ENCODE results near the gene FOXN1.

FOXN1 gene

GRCh38 chr17:28500712-28501379 is 5.3 kb upstream of the FOXN1 start:
- Histone ChIP-seq H3K4me1 (no peaks in the 10 kb centered on the region), H3K27me3 (ENCODE audit: low read depth) (peaks cover 14% of the 10 kb centered on the region), H3K4me3 (no peak overlapping the region), H3K36me3 (replicated peaks) (no peaks in the 10 kb centered on the region), H3K9me3 (no peaks in the 10 kb centered on the region)
- in situ Hi-C loops (cut with MboI; ENCODE audit: low sequenced_read_pairs), result no loop called here
- DNase-seq (ENCODE audit: low spot score in 2 of 2), result no peak

GRCh38 chr17:28501421-28502284 is 4.5 kb upstream of the FOXN1 start:
- in situ Hi-C loops (cut with MboI; ENCODE audit: low sequenced_read_pairs), result no loop called here
- Histone ChIP-seq H3K9me3 (no peaks in the 10 kb centered on the region), H3K4me3 (no peak overlapping the region), H3K4me1 (no peaks in the 10 kb centered on the region), H3K27me3 (ENCODE audit: low read depth) (peaks cover 14% of the 10 kb centered on the region), H3K36me3 (replicated peaks) (no peaks in the 10 kb centered on the region)
- no peak for DNase-seq (ENCODE audit: low spot score in 2 of 2)

- Histone ChIP-seq H3K27me3 (ENCODE audit: low read depth) (peaks cover 22% of the 10 kb centered on the region), H3K4me1 (no peaks in the 10 kb centered on the region), H3K4me3 (no peak overlapping the region), H3K9me3 (no peaks in the 10 kb centered on the region), H3K36me3 (replicated peaks) (no peaks in the 10 kb centered on the region)
- DNase-seq (ENCODE audit: low spot score in 2 of 2), result no peak
- in situ Hi-C loops (cut with MboI; ENCODE audit: low sequenced_read_pairs), result no loop called here
Measured at GRCh38 chr17:28503420-28503819, 2.7 kb upstream of the FOXN1 start.

- H3K9me3 ChIP-seq, result no peaks in the 10 kb centered on the region
- no peak overlapping the region for H3K4me3 ChIP-seq
- in situ Hi-C loops (cut with MboI; ENCODE audit: low sequenced_read_pairs), result no loop called here
- peaks cover 34% of the 10 kb centered on the region for H3K27me3 ChIP-seq (ENCODE audit: low read depth)
- H3K36me3 ChIP-seq (replicated peaks), result no peaks in the 10 kb centered on the region
- H3K4me1 ChIP-seq, result no peaks in the 10 kb centered on the region
- DNase-seq (ENCODE audit: low spot score in 2 of 2), result no peak
Measured at GRCh38 chr17:28506763-28507487, 777 bp downstream of the FOXN1 start.

- peaks cover 30% of the 10 kb centered on the region for H3K27me3 ChIP-seq (ENCODE audit: low read depth)
- DNase-seq (ENCODE audit: low spot score in 2 of 2), result no peak
Measured at GRCh38 chr17:28507567-28508203, 1.5 kb downstream of the FOXN1 start.

GRCh38 chr17:28508211-28508724 is 2.1 kb downstream of the FOXN1 start:
- no peak overlapping the region for H3K4me3 ChIP-seq
- H3K4me1 ChIP-seq, result no peaks in the 10 kb centered on the region
- H3K36me3 ChIP-seq (replicated peaks), result no peaks in the 10 kb centered on the region
- in situ Hi-C loops (cut with MboI; ENCODE audit: low sequenced_read_pairs), result no loop called here
- peaks cover 30% of the 10 kb centered on the region for H3K27me3 ChIP-seq (ENCODE audit: low read depth)
- no peak for DNase-seq (ENCODE audit: low spot score in 2 of 2)
- no peaks in the 10 kb centered on the region for H3K9me3 ChIP-seq

More at GRCh38 chr17:28507567-28508203, 1.5 kb downstream of the FOXN1 start:
- Histone ChIP-seq H3K4me3 (no peak overlapping the region), H3K4me1 (no peaks in the 10 kb centered on the region), H3K9me3 (no peaks in the 10 kb centered on the region), H3K36me3 (replicated peaks) (no peaks in the 10 kb centered on the region)
- in situ Hi-C loops (cut with MboI; ENCODE audit: low sequenced_read_pairs), result no loop called here

GRCh38 chr17:28509789-28510188 is 3.6 kb downstream of the FOXN1 start:
- no peaks in the 10 kb centered on the region for H3K36me3 ChIP-seq (replicated peaks)
- DNase-seq (ENCODE audit: low spot score in 2 of 2), result no peak

GRCh38 chr17:28511858-28512461 is 5.8 kb downstream of the FOXN1 start:
- in situ Hi-C loops (cut with MboI; ENCODE audit: low sequenced_read_pairs), result loop anchor here (10.0 kb wide), 1 partner anchor 63 kb away; the partner anchor contains the start of genes ALDOC and PIGS
- peaks cover 31% of the 10 kb centered on the region for H3K27me3 ChIP-seq (ENCODE audit: low read depth)
- DNase-seq (ENCODE audit: low spot score in 2 of 2), result no peak
- no peaks in the 10 kb centered on the region for H3K36me3 ChIP-seq (replicated peaks)
- H3K4me1 ChIP-seq, result no peaks in the 10 kb centered on the region
- H3K9me3 ChIP-seq, result no peaks in the 10 kb centered on the region
- H3K4me3 ChIP-seq, result no peak overlapping the region

More at GRCh38 chr17:28509789-28510188, 3.6 kb downstream of the FOXN1 start:
- Histone ChIP-seq H3K27me3 (ENCODE audit: low read depth) (peaks cover 34% of the 10 kb centered on the region), H3K4me1 (no peaks in the 10 kb centered on the region), H3K9me3 (no peaks in the 10 kb centered on the region), H3K4me3 (no peak overlapping the region)
- in situ Hi-C loops (cut with MboI; ENCODE audit: low sequenced_read_pairs), result loop anchor here (10.0 kb wide), 1 partner anchor 65 kb away; the partner anchor contains the start of genes ALDOC and PIGS

GRCh38 chr17:28513476-28513875 is 7.3 kb downstream of the FOXN1 start:
- no peak overlapping the region for H3K4me3 ChIP-seq
- no peaks in the 10 kb centered on the region for H3K9me3 ChIP-seq
- H3K27me3 ChIP-seq (ENCODE audit: low read depth), result peaks cover 29% of the 10 kb centered on the region
- no peaks in the 10 kb centered on the region for H3K36me3 ChIP-seq (replicated peaks)
- in situ Hi-C loops (cut with MboI; ENCODE audit: low sequenced_read_pairs), result loop anchor here (10.0 kb wide), 1 partner anchor 61 kb away; the partner anchor contains the start of genes ALDOC and PIGS
- no peak for DNase-seq (ENCODE audit: low spot score in 2 of 2)
- no peaks in the 10 kb centered on the region for H3K4me1 ChIP-seq

GRCh38 chr17:28514561-28515002 is 8.4 kb downstream of the FOXN1 start:
- H3K27me3 ChIP-seq (ENCODE audit: low read depth), result peaks cover 28% of the 10 kb centered on the region
- no peaks in the 10 kb centered on the region for H3K4me1 ChIP-seq
- H3K9me3 ChIP-seq, result no peaks in the 10 kb centered on the region
- no peaks in the 10 kb centered on the region for H3K36me3 ChIP-seq (replicated peaks)
- DNase-seq (ENCODE audit: low spot score in 2 of 2), result no peak
- in situ Hi-C loops (cut with MboI; ENCODE audit: low sequenced_read_pairs), result loop anchor here (10.0 kb wide), 1 partner anchor 60 kb away; the partner anchor contains the start of genes ALDOC and PIGS
- H3K4me3 ChIP-seq, result no peak overlapping the region

GRCh38 chr17:28515518-28515917 is 9.4 kb downstream of the FOXN1 start:
- Histone ChIP-seq H3K27me3 (ENCODE audit: low read depth) (peaks cover 24% of the 10 kb centered on the region), H3K9me3 (no peaks in the 10 kb centered on the region), H3K4me1 (no peaks in the 10 kb centered on the region), H3K4me3 (no peak overlapping the region), H3K36me3 (replicated peaks) (no peaks in the 10 kb centered on the region)
- no peak for DNase-seq (ENCODE audit: low spot score in 2 of 2)
- in situ Hi-C loops (cut with MboI; ENCODE audit: low sequenced_read_pairs), result loop anchor here (10.0 kb wide), 1 partner anchor 59 kb away; the partner anchor contains the start of genes ALDOC and PIGS

- Histone ChIP-seq H3K4me3 (no peak overlapping the region), H3K4me1 (no peaks in the 10 kb centered on the region), H3K9me3 (no peaks in the 10 kb centered on the region), H3K27me3 (ENCODE audit: low read depth) (peaks cover 21% of the 10 kb centered on the region), H3K36me3 (replicated peaks) (no peaks in the 10 kb centered on the region)
- in situ Hi-C loops (cut with MboI; ENCODE audit: low sequenced_read_pairs), result loop anchor here (10.0 kb wide), 1 partner anchor 57 kb away; the partner anchor contains the start of genes ALDOC and PIGS
- no peak for DNase-seq (ENCODE audit: low spot score in 2 of 2)
Measured at GRCh38 chr17:28518132-28518531, 12.0 kb downstream of the FOXN1 start.

Data from HAP-1 (cell line).